Measurements from ENCODE around the gene CKS2. TPM values are rescaled to one million over a fixed set of nuclear protein-coding genes. Genes with fewer than 3 reads are reported as not detected.
A peak's percentile ranks its signal among the peaks of the same experiment; 100 is the strongest.

Gene CKS2
- total RNA-seq, 2 donors from 2014 or later, result 2.3 to 4.7 TPM

GRCh38 chr9:89318123-89319014 lies 7.4 kb downstream of the CKS2 start, which contains the start of gene SECISBP2:
Gene SECISBP2, plus strand, starts transcription at chr9:89318500. Its CDS starts 77 bp downstream, at chr9:89318577.
- Histone ChIP-seq H3K9me3 (no peaks in the 10 kb centered on the region), H3K4me3 (peak within 1 kb of the TSS; percentile 85), H3K27me3 (replicated peaks; ENCODE audit: insufficient read depth) (no peaks in the 10 kb centered on the region), H3K4me1 (ENCODE audit: control insufficient read depth in 1 of 2, low read depth in 2 of 2) (peaks cover 16 to 44% of the 10 kb centered on the region in 2 donors), H3K27ac (peak within 1 kb of the TSS; percentile 98 to 99), H3K36me3 (no peaks in the 10 kb centered on the region)
- TF ChIP-seq CTCF (IDR thresholded peaks at IDR 0.05), result peak; percentile 63
- ATAC-seq (ENCODE audit: insufficient number of reproducible peaks, low FRiP score, low read depth) (peak; percentile 93), DNase-seq (ENCODE audit: low spot score) (peak; percentile 83)

- TF ChIP-seq CTCF (IDR thresholded peaks at IDR 0.05), result no peak
- H3K4me1 ChIP-seq (ENCODE audit: control insufficient read depth in 1 of 2, low read depth in 2 of 2), result peaks cover 16 to 48% of the 10 kb centered on the region in 2 donors
- ATAC-seq (ENCODE audit: insufficient number of reproducible peaks, low FRiP score, low read depth) (peak; percentile 13), DNase-seq (ENCODE audit: low spot score) (no peak)
- no peaks in the 10 kb centered on the region for H3K27me3 ChIP-seq (replicated peaks; ENCODE audit: insufficient read depth)
- H3K4me3 ChIP-seq, result peak overlapping the region; percentile 85
- no peaks in the 10 kb centered on the region for H3K36me3 ChIP-seq
- H3K27ac ChIP-seq, result peak overlapping the region; percentile 98 to 99
- no peaks in the 10 kb centered on the region for H3K9me3 ChIP-seq
Measured at GRCh38 chr9:89319015-89319905, 8.3 kb downstream of the CKS2 start.

GRCh38 chr9:89323390-89323789 lies 12.4 kb downstream of the CKS2 start:
- DNase-seq (ENCODE audit: low spot score) (no peak), ATAC-seq (ENCODE audit: insufficient number of reproducible peaks, low FRiP score, low read depth) (no peak)
- no peak overlapping the region for H3K27ac ChIP-seq

GRCh38 chr9:89325733-89326132 lies 14.7 kb downstream of the CKS2 start:
- no peak for ATAC-seq (ENCODE audit: insufficient number of reproducible peaks, low FRiP score, low read depth)
- Histone ChIP-seq H3K36me3 (peaks cover 28% of the 10 kb centered on the region), H3K4me1 (ENCODE audit: control insufficient read depth in 1 of 2, low read depth in 2 of 2) (peaks cover 0 to 21% of the 10 kb centered on the region in 2 donors), H3K9me3 (no peaks in the 10 kb centered on the region), H3K27ac (no peak overlapping the region), H3K4me3 (no peak overlapping the region), H3K27me3 (replicated peaks; ENCODE audit: insufficient read depth) (no peaks in the 10 kb centered on the region)
- TF ChIP-seq CTCF (IDR thresholded peaks at IDR 0.05), result no peak
- no peak for DNase-seq (ENCODE audit: low spot score)

More at GRCh38 chr9:89323390-89323789, 12.4 kb downstream of the CKS2 start:
- Histone ChIP-seq H3K4me1 (ENCODE audit: control insufficient read depth in 1 of 2, low read depth in 2 of 2) (peaks cover 12 to 38% of the 10 kb centered on the region in 2 donors), H3K4me3 (no peak overlapping the region), H3K9me3 (no peaks in the 10 kb centered on the region), H3K36me3 (peaks cover 7% of the 10 kb centered on the region), H3K27me3 (replicated peaks; ENCODE audit: insufficient read depth) (no peaks in the 10 kb centered on the region)
- no peak for TF ChIP-seq CTCF (IDR thresholded peaks at IDR 0.05)

GRCh38 chr9:89328064-89328463 lies 17.1 kb downstream of the CKS2 start:
- H3K27me3 ChIP-seq (replicated peaks; ENCODE audit: insufficient read depth), result no peaks in the 10 kb centered on the region
- ATAC-seq (ENCODE audit: insufficient number of reproducible peaks, low FRiP score, low read depth) (no peak), DNase-seq (ENCODE audit: low spot score) (no peak)
- H3K36me3 ChIP-seq, result peaks cover 31% of the 10 kb centered on the region
- peaks cover 0 to 6% of the 10 kb centered on the region in 2 donors for H3K4me1 ChIP-seq (ENCODE audit: control insufficient read depth in 1 of 2, low read depth in 2 of 2)
- H3K4me3 ChIP-seq, result no peak overlapping the region
- no peak for TF ChIP-seq CTCF (IDR thresholded peaks at IDR 0.05)
- H3K27ac ChIP-seq, result no peak overlapping the region
- no peaks in the 10 kb centered on the region for H3K9me3 ChIP-seq

Data from thoracic aorta (tissue), 2 donors.